Measurements from ENCODE around the gene C1QTNF1.
A peak's percentile ranks its signal among the peaks of the same experiment; 100 is the strongest.

The C1QTNF1 gene

GRCh38 chr17:79042421-79043190, 18.6 kb downstream of the C1QTNF1 start:
- peak; percentile 76 to 83 for DNase-seq

- DNase-seq: no peak
These were observed 19.4 kb downstream of the C1QTNF1 start for GRCh38 chr17:79043191-79043930.

- DNase-seq: no peak
These were observed 20.0 kb downstream of the C1QTNF1 start for GRCh38 chr17:79043931-79044320.

- DNase-seq: no peak
These were observed 20.5 kb downstream of the C1QTNF1 start for GRCh38 chr17:79044462-79044861.

GRCh38 chr17:79045001-79045729, 21.2 kb downstream of the C1QTNF1 start:
- no peak for DNase-seq

- DNase-seq: peak; percentile 68 to 74
These were observed 21.9 kb downstream of the C1QTNF1 start for GRCh38 chr17:79045842-79046196.

- DNase-seq: no peak
These were observed 22.4 kb downstream of the C1QTNF1 start for GRCh38 chr17:79046197-79046915.

GRCh38 chr17:79046916-79047280, 22.9 kb downstream of the C1QTNF1 start:
- no peak for DNase-seq

GRCh38 chr17:79047291-79047920, 23.4 kb downstream of the C1QTNF1 start:
- no peak for DNase-seq

- DNase-seq: no peak
These were observed 24.2 kb downstream of the C1QTNF1 start for GRCh38 chr17:79047923-79048825.

GRCh38 chr17:79048826-79049755, 25.1 kb downstream of the C1QTNF1 start:
- DNase-seq: no peak

GRCh38 chr17:79049821-79050220, 25.9 kb downstream of the C1QTNF1 start:
- DNase-seq: no peak

GRCh38 chr17:79050551-79050950, 26.6 kb downstream of the C1QTNF1 start:
- no peak for DNase-seq

- no peak for DNase-seq
These were observed 27.3 kb downstream of the C1QTNF1 start for GRCh38 chr17:79051306-79051705.

GRCh38 chr17:79052131-79052530, 28.2 kb downstream of the C1QTNF1 start:
- no peak for DNase-seq

- no peak for DNase-seq
These were observed 29.4 kb downstream of the C1QTNF1 start for GRCh38 chr17:79053251-79053925.

- DNase-seq: no peak
These were observed 30.4 kb downstream of the C1QTNF1 start for GRCh38 chr17:79054200-79054960.

GRCh38 chr17:79055197-79055596, 31.2 kb downstream of the C1QTNF1 start:
- DNase-seq: no peak
